ENCODE measurements around the gene DENND4B. TPM values are rescaled to one million over a fixed set of nuclear protein-coding genes. Genes with fewer than 3 reads are reported as not detected.

The DENND4B gene
- total and polyA plus RNA-seq, 2 experiments from 2014 or later, result 3.9 to 6.1 TPM

GRCh38 chr1:153962088-153963029 is 15.8 kb upstream of the DENND4B start:
- Histone ChIP-seq H3K4me3 (peak overlapping the region; percentile 77), H3K36me3 (ENCODE audit: low read depth) (no peaks in the 10 kb centered on the region), H3K4me1 (ENCODE audit: insufficient read depth) (peaks cover 13% of the 10 kb centered on the region), H3K79me2 (ENCODE audit: insufficient read depth) (peaks cover 57% of the 10 kb centered on the region), H3K9me3 (ENCODE audit: low read depth) (no peaks in the 10 kb centered on the region), H2AFZ (peak overlapping the region; percentile 75), H3F3A (ENCODE audit: insufficient read depth) (peaks cover 22% of the 10 kb centered on the region), H3K4me2 (ENCODE audit: unreplicated experiment) (peak overlapping the region; percentile 94), H3K27me3 (replicated peaks; ENCODE audit: insufficient read depth) (no peaks in the 10 kb centered on the region), H3K27ac (peak overlapping the region; percentile 81), H3K9ac (peak overlapping the region; percentile 88), H3K9me2 (ENCODE audit: insufficient read depth) (no peaks in the 10 kb centered on the region), H4K20me1 (ENCODE audit: insufficient read depth) (no peaks in the 10 kb centered on the region)
- in situ Hi-C loops (cut with MboI), result no loop called here
- TF ChIP-seq EZH2phosphoT487 (IDR thresholded peaks at IDR 0.05; ENCODE audit: insufficient read depth, low read depth) (no peak), EZH2 (IDR thresholded peaks at IDR 0.05; ENCODE audit: insufficient read depth, poor library complexity, severe bottlenecking) (no peak)
- peak; percentile 83 for DNase-seq
- WGBS, 2 experiments (ENCODE audit: low coverage in 1 of 2, low lambda C conversion rate in 2 of 2, missing lambda C conversion rate in 2 of 2), result 28 to 42% methylated on average over 15 to 16 of the region's 16 CpGs

- DNase-seq, result no peak
- no peaks in the 10 kb centered on the region for H3K27me3 ChIP-seq (replicated peaks; ENCODE audit: insufficient read depth)
- H2AFZ ChIP-seq, result no peak overlapping the region
- H3K27ac ChIP-seq, result no peak overlapping the region; the same call in 1 of the 2 replicates
- peaks cover 17% of the 10 kb centered on the region for H3F3A ChIP-seq (ENCODE audit: insufficient read depth)
- in situ Hi-C loops (cut with MboI), result no loop called here
- H3K4me3 ChIP-seq, result peak overlapping the region; percentile 77; the same call in 1 of the 2 replicates
- no peaks in the 10 kb centered on the region for H3K36me3 ChIP-seq (ENCODE audit: low read depth)
- no peaks in the 10 kb centered on the region for H3K9me3 ChIP-seq (ENCODE audit: low read depth)
- WGBS, 2 experiments (ENCODE audit: low coverage in 1 of 2, low lambda C conversion rate in 2 of 2, missing lambda C conversion rate in 2 of 2), result 67 to 69% methylated on average over 4 of the region's 4 CpGs
- peak overlapping the region; percentile 88; the same call in 1 of the 2 replicates for H3K9ac ChIP-seq
- H3K4me1 ChIP-seq (ENCODE audit: insufficient read depth), result peaks cover 16% of the 10 kb centered on the region
- no peaks in the 10 kb centered on the region for H4K20me1 ChIP-seq (ENCODE audit: insufficient read depth)
- H3K79me2 ChIP-seq (ENCODE audit: insufficient read depth), result peaks cover 66% of the 10 kb centered on the region
- no peaks in the 10 kb centered on the region for H3K9me2 ChIP-seq (ENCODE audit: insufficient read depth)
- TF ChIP-seq EZH2phosphoT487 (IDR thresholded peaks at IDR 0.05; ENCODE audit: insufficient read depth, low read depth) (no peak), EZH2 (IDR thresholded peaks at IDR 0.05; ENCODE audit: insufficient read depth, poor library complexity, severe bottlenecking) (no peak)
- H3K4me2 ChIP-seq (ENCODE audit: unreplicated experiment), result peak overlapping the region; percentile 94
These were observed 14.9 kb upstream of the DENND4B start for GRCh38 chr1:153961421-153961820.

GRCh38 chr1:153960206-153960605 is 13.7 kb upstream of the DENND4B start:
- in situ Hi-C loops (cut with MboI), result no loop called here
- peaks cover 67% of the 10 kb centered on the region for H3K79me2 ChIP-seq (ENCODE audit: insufficient read depth)
- H3K4me1 ChIP-seq (ENCODE audit: insufficient read depth), result peaks cover 14% of the 10 kb centered on the region
- H3F3A ChIP-seq (ENCODE audit: insufficient read depth), result peaks cover 9% of the 10 kb centered on the region; the same call in 1 of the 2 replicates
- DNase-seq, result no peak
- no peaks in the 10 kb centered on the region for H3K9me2 ChIP-seq (ENCODE audit: insufficient read depth)
- H3K9me3 ChIP-seq (ENCODE audit: low read depth), result no peaks in the 10 kb centered on the region
- no peak overlapping the region for H2AFZ ChIP-seq
- WGBS, 2 experiments (ENCODE audit: low coverage in 1 of 2, low lambda C conversion rate in 2 of 2, missing lambda C conversion rate in 2 of 2), result 92 to 96% methylated on average over 10 to 11 of the region's 11 CpGs
- TF ChIP-seq EZH2phosphoT487 (IDR thresholded peaks at IDR 0.05; ENCODE audit: insufficient read depth, low read depth) (no peak), EZH2 (IDR thresholded peaks at IDR 0.05; ENCODE audit: insufficient read depth, poor library complexity, severe bottlenecking) (no peak)
- no peak overlapping the region for H3K27ac ChIP-seq
- no peaks in the 10 kb centered on the region for H4K20me1 ChIP-seq (ENCODE audit: insufficient read depth)
- no peak overlapping the region for H3K4me2 ChIP-seq (ENCODE audit: unreplicated experiment)
- H3K36me3 ChIP-seq (ENCODE audit: low read depth), result no peaks in the 10 kb centered on the region
- H3K27me3 ChIP-seq (replicated peaks; ENCODE audit: insufficient read depth), result no peaks in the 10 kb centered on the region
- no peak overlapping the region for H3K4me3 ChIP-seq
- H3K9ac ChIP-seq, result no peak overlapping the region

GRCh38 chr1:153959454-153959853 is 12.9 kb upstream of the DENND4B start:
- H3K4me3 ChIP-seq, result no peak overlapping the region
- H3K27ac ChIP-seq, result 0 out of 2 replicates have a peak overlapping the region, but pooled peaks have one; percentile 11
- DNase-seq, result no peak
- no peaks in the 10 kb centered on the region for H3K27me3 ChIP-seq (replicated peaks; ENCODE audit: insufficient read depth)
- H3F3A ChIP-seq (ENCODE audit: insufficient read depth), result peaks cover 9% of the 10 kb centered on the region; the same call in 1 of the 2 replicates
- no peak overlapping the region for H3K4me2 ChIP-seq (ENCODE audit: unreplicated experiment)
- no peaks in the 10 kb centered on the region for H3K9me2 ChIP-seq (ENCODE audit: insufficient read depth)
- no peaks in the 10 kb centered on the region for H3K9me3 ChIP-seq (ENCODE audit: low read depth)
- H3K4me1 ChIP-seq (ENCODE audit: insufficient read depth), result peaks cover 12% of the 10 kb centered on the region
- H3K9ac ChIP-seq, result no peak overlapping the region
- H3K36me3 ChIP-seq (ENCODE audit: low read depth), result no peaks in the 10 kb centered on the region
- in situ Hi-C loops (cut with MboI), result no loop called here
- no peaks in the 10 kb centered on the region for H4K20me1 ChIP-seq (ENCODE audit: insufficient read depth)
- H3K79me2 ChIP-seq (ENCODE audit: insufficient read depth), result peaks cover 69% of the 10 kb centered on the region
- TF ChIP-seq EZH2 (IDR thresholded peaks at IDR 0.05; ENCODE audit: insufficient read depth, poor library complexity, severe bottlenecking), result no peak
- no peak for TF ChIP-seq EZH2phosphoT487 (IDR thresholded peaks at IDR 0.05; ENCODE audit: insufficient read depth, low read depth)
- WGBS, 2 experiments (ENCODE audit: low coverage in 1 of 2, low lambda C conversion rate in 2 of 2, missing lambda C conversion rate in 2 of 2), result 80 to 86% methylated on average over 3 of the region's 3 CpGs
- H2AFZ ChIP-seq, result no peak overlapping the region
